ENCODE results near the gene CERS4.

GRCh38 chr19:8168537-8168936 is 40.6 kb upstream of the CERS4 start:
- TF ChIP-seq CTCF (IDR thresholded peaks at IDR 0.05) (no peak), POLR2AphosphoS5 (IDR thresholded peaks at IDR 0.05; ENCODE audit: low read depth, low read length) (no peak)
